SH-SY5Y (cell line): ENCODE data around the gene CDK19.

Experiments
- GATA2 ChIP-seq: IDR thresholded peaks from 2 replicates; pipeline ENCODE4 v1.6.1; 2011; ENCODE audit warnings: mild to moderate bottlenecking, low read depth, low read length
- GATA3 ChIP-seq: IDR thresholded peaks from 2 replicates; pipeline ENCODE4 v1.6.1; 2011; ENCODE audit warnings: low read depth, mild to moderate bottlenecking, low read length, moderate library complexity

DNA sequence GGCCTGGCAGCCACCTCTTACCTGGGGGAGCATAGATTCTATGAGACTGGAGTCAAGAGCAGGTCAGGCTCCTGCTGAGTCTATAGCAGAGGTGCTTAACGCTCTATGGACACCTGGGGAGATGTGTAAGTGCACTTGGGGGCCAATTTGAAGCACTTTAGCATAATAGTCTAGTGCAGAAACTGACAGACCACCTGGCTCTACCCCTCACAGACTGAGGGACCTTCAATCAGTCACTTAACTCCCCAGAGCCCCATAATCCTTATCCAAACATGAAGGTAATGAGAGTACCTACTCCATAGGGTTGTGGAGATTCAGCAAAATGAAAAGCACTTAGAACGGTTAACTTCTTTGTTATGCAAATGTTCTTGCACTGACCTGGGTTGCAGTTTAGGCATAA lies 251.6 kb downstream of the CDK19 start:
- no peak for TF ChIP-seq GATA3
- TF ChIP-seq GATA2, result no peak
